Right ventricle myocardium inferior (tissue), 1 donor: ENCODE results near the gene AMPD3. TPM values are rescaled to one million over a fixed set of nuclear protein-coding genes. Genes with fewer than 3 reads are reported as not detected.
A peak's percentile ranks its signal among the peaks of the same experiment; 100 is the strongest.

ENCODE experiments used
- ATAC-seq: fragments of 200-7000 bp; cut with Tn5 transposase; one replicate; pipeline ENCODE4 v1.9.1; 2020; ENCODE audit warnings: mild to moderate bottlenecking, moderate library complexity
- DNase-seq: peaks from one replicate; pipeline ENCODE4 v3.0.0; 2021; ENCODE audit errors: missing footprints
- intact Hi-C: fragments of 100-400 bp; cut with DNase I; formaldehyde crosslinking; loops from one replicate; pipeline ENCODE4 v1.11.0; 2022
- total RNA-seq: library from RNA; stranded (reverse); fragmentation: NEBNext Ultra II Directional; extraction: Animal tissue kit (Norgen Biotek cat#: 25700); gene quantifications from one replicate; pipeline ENCODE4 v1.2.1, GENCODE V29; 2021
- donor health status: DM: no; HTN: yes; CAD: no; lungs with severe emphysema.

AMPD3 gene
- total RNA-seq, 1 donor from 2014 or later: 3.5 TPM

- intact Hi-C loops: no loop called here
- ATAC-seq: no peak
These were observed 87.7 kb downstream of the AMPD3 start for GRCh38 chr11:10542776-10543175.

GRCh38 chr11:10543782-10544181 lies 88.7 kb downstream of the AMPD3 start:
- intact Hi-C loops: no loop called here
- DNase-seq (no peak), ATAC-seq (no peak)

More at GRCh38 chr11:10542776-10543175, 87.7 kb downstream of the AMPD3 start:
- no peak for DNase-seq

GRCh38 chr11:10544491-10545465 lies 89.7 kb downstream of the AMPD3 start:
- intact Hi-C loops: no loop called here
- peak; percentile 42 for DNase-seq
- no peak for ATAC-seq

- intact Hi-C loops: no loop called here
- no peak for DNase-seq
- no peak for ATAC-seq
These were observed 95.6 kb downstream of the AMPD3 start for GRCh38 chr11:10550503-10551289.

GRCh38 chr11:10551290-10551592 lies 96.2 kb downstream of the AMPD3 start:
- DNase-seq (no peak), ATAC-seq (no peak)
- intact Hi-C loops: no loop called here

- no peak for DNase-seq
- ATAC-seq: no peak
- intact Hi-C loops: no loop called here
These were observed 96.8 kb downstream of the AMPD3 start for GRCh38 chr11:10551845-10552352.

- intact Hi-C loops: no loop called here
- DNase-seq (no peak), ATAC-seq (no peak)
These were observed 101.5 kb downstream of the AMPD3 start for GRCh38 chr11:10556590-10556989.

Other genes starting within 250 kb of the AMPD3 start
- gene SBF2, start 161.0 kb upstream of the AMPD3 start, total RNA-seq: 16.7 TPM
- gene ADM, start 150.2 kb upstream of the AMPD3 start, total RNA-seq: 14.1 TPM
- 37.9 TPM for gene RNF141, start 85.9 kb downstream of the AMPD3 start, total RNA-seq
- gene LYVE1, start 113.4 kb downstream of the AMPD3 start, total RNA-seq: 106 TPM
- gene IRAG1, start 238.5 kb downstream of the AMPD3 start, total RNA-seq: 5.9 TPM